Measurements from ENCODE around the gene NDUFAB1. TPM values are rescaled to one million over a fixed set of nuclear protein-coding genes. Genes with fewer than 3 reads are reported as not detected.

NDUFAB1 gene
- total and polyA plus RNA-seq, 2 of the 13 experiments (the other 11 are each of a cell fraction or from before 2014, with no cell fraction given): 221 to 601 TPM

- TF ChIP-seq, protein P1, sequence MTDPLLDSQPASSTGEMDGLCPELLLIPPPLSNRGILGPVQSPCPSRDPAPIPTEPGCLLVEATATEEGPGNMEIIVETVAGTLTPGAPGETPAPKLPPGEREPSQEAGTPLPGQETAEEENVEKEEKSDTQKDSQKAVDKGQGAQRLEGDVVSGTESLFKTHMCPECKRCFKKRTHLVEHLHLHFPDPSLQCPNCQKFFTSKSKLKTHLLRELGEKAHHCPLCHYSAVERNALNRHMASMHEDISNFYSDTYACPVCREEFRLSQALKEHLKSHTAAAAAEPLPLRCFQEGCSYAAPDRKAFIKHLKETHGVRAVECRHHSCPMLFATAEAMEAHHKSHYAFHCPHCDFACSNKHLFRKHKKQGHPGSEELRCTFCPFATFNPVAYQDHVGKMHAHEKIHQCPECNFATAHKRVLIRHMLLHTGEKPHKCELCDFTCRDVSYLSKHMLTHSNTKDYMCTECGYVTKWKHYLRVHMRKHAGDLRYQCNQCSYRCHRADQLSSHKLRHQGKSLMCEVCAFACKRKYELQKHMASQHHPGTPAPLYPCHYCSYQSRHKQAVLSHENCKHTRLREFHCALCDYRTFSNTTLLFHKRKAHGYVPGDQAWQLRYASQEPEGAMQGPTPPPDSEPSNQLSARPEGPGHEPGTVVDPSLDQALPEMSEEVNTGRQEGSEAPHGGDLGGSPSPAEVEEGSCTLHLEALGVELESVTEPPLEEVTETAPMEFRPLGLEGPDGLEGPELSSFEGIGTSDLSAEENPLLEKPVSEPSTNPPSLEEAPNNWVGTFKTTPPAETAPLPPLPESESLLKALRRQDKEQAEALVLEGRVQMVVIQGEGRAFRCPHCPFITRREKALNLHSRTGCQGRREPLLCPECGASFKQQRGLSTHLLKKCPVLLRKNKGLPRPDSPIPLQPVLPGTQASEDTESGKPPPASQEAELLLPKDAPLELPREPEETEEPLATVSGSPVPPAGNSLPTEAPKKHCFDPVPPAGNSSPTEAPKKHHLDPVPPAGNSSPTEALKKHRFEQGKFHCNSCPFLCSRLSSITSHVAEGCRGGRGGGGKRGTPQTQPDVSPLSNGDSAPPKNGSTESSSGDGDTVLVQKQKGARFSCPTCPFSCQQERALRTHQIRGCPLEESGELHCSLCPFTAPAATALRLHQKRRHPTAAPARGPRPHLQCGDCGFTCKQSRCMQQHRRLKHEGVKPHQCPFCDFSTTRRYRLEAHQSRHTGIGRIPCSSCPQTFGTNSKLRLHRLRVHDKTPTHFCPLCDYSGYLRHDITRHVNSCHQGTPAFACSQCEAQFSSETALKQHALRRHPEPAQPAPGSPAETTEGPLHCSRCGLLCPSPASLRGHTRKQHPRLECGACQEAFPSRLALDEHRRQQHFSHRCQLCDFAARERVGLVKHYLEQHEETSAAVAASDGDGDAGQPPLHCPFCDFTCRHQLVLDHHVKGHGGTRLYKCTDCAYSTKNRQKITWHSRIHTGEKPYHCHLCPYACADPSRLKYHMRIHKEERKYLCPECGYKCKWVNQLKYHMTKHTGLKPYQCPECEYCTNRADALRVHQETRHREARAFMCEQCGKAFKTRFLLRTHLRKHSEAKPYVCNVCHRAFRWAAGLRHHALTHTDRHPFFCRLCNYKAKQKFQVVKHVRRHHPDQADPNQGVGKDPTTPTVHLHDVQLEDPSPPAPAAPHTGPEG (CRISPR knock-in tag; IDR thresholded peaks at IDR 0.05): peak; percentile 78
- TF ChIP-seq TBL1XR1 (IDR thresholded peaks at IDR 0.05; ENCODE audit: borderline replicate concordance, low read length, partially characterized antibody) (peak; percentile 71), SMC3 (IDR thresholded peaks at IDR 0.05; ENCODE audit: low read length) (peak; percentile 19; the same call in 1 of the 2 replicates), U2AF1 (optimal IDR thresholded peaks at IDR 0.05; ENCODE audit: low read depth, low read length) (peak; percentile 90), ZFP1 (CRISPR knock-in tag; IDR thresholded peaks at IDR 0.05) (peak; percentile 93), SALL1 (CRISPR knock-in tag; IDR thresholded peaks at IDR 0.05) (peak; percentile 93), ZNF512B (CRISPR knock-in tag; IDR thresholded peaks at IDR 0.05; ENCODE audit: borderline replicate concordance) (no peak), ZSCAN22 (CRISPR knock-in tag; IDR thresholded peaks at IDR 0.05) (peak; percentile 83), YEATS2 (CRISPR knock-in tag; IDR thresholded peaks at IDR 0.05; ENCODE audit: borderline replicate concordance) (peak; percentile 98)
- TF ChIP-seq, protein P2, sequence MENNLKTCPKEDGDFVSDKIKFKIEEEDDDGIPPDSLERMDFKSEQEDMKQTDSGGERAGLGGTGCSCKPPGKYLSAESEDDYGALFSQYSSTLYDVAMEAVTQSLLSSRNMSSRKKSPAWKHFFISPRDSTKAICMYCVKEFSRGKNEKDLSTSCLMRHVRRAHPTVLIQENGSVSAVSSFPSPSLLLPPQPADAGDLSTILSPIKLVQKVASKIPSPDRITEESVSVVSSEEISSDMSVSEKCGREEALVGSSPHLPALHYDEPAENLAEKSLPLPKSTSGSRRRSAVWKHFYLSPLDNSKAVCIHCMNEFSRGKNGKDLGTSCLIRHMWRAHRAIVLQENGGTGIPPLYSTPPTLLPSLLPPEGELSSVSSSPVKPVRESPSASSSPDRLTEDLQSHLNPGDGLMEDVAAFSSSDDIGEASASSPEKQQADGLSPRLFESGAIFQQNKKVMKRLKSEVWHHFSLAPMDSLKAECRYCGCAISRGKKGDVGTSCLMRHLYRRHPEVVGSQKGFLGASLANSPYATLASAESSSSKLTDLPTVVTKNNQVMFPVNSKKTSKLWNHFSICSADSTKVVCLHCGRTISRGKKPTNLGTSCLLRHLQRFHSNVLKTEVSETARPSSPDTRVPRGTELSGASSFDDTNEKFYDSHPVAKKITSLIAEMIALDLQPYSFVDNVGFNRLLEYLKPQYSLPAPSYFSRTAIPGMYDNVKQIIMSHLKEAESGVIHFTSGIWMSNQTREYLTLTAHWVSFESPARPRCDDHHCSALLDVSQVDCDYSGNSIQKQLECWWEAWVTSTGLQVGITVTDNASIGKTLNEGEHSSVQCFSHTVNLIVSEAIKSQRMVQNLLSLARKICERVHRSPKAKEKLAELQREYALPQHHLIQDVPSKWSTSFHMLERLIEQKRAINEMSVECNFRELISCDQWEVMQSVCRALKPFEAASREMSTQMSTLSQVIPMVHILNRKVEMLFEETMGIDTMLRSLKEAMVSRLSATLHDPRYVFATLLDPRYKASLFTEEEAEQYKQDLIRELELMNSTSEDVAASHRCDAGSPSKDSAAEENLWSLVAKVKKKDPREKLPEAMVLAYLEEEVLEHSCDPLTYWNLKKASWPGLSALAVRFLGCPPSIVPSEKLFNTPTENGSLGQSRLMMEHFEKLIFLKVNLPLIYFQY (CRISPR knock-in tag; IDR thresholded peaks at IDR 0.05; ENCODE audit: borderline replicate concordance): peak; percentile 73; the same call in 1 of the 2 replicates
- TF ChIP-seq, protein P3, sequence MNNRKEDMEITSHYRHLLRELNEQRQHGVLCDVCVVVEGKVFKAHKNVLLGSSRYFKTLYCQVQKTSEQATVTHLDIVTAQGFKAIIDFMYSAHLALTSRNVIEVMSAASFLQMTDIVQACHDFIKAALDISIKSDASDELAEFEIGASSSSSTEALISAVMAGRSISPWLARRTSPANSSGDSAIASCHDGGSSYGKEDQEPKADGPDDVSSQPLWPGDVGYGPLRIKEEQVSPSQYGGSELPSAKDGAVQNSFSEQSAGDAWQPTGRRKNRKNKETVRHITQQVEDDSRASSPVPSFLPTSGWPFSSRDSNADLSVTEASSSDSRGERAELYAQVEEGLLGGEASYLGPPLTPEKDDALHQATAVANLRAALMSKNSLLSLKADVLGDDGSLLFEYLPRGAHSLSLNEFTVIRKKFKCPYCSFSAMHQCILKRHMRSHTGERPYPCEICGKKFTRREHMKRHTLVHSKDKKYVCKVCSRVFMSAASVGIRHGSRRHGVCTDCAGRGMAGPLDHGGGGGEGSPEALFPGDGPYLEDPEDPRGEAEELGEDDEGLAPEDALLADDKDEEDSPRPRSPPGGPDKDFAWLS (CRISPR knock-in tag; IDR thresholded peaks at IDR 0.05; ENCODE audit: borderline replicate concordance): peak; percentile 93; the same call in 1 of the 2 replicates
- TF ChIP-seq, protein P4, sequence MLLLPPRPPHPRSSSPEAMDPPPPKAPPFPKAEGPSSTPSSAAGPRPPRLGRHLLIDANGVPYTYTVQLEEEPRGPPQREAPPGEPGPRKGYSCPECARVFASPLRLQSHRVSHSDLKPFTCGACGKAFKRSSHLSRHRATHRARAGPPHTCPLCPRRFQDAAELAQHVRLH (CRISPR knock-in tag; IDR thresholded peaks at IDR 0.05; ENCODE audit: borderline replicate concordance, low read depth): peak; percentile 99
Observed at GRCh38 chr16:23556881-23557778, 39.0 kb downstream of the NDUFAB1 start, which contains the start of the genes EARS2 and UBFD1 (continued).

Data from HepG2 (cell line).